HG02884 (cell line): ENCODE measurements around the gene FBN1.

Experiments
- ATAC-seq: cut with Tn5 transposase; IDR thresholded peaks from one replicate; pipeline ENCODE4 v1.9.1; 2021; ENCODE audit warnings: mild to moderate bottlenecking, moderate library complexity; ENCODE audit not compliant: unreplicated experiment

FBN1 gene

GRCh38 chr15:48652510-48653076 lies 7.1 kb upstream of the FBN1 start:
- no peak for ATAC-seq

- ATAC-seq: no peak
These were observed 5.4 kb upstream of the FBN1 start for GRCh38 chr15:48650931-48651330.

GRCh38 chr15:48647962-48648361 lies 2.5 kb upstream of the FBN1 start:
- no peak for ATAC-seq

GRCh38 chr15:48646331-48646730 lies 822 bp upstream of the FBN1 start:
- ATAC-seq: no peak

- peak; percentile 32 for ATAC-seq
These were observed 517 bp downstream of the FBN1 start for GRCh38 chr15:48644827-48645557.

GRCh38 chr15:48644467-48644826 lies 1.1 kb downstream of the FBN1 start:
- ATAC-seq: no peak

- no peak for ATAC-seq
These were observed 1.6 kb downstream of the FBN1 start for GRCh38 chr15:48643776-48644466.

- ATAC-seq: no peak
These were observed 2.3 kb downstream of the FBN1 start for GRCh38 chr15:48643206-48643605.

GRCh38 chr15:48642795-48643194 lies 2.7 kb downstream of the FBN1 start:
- ATAC-seq: no peak

GRCh38 chr15:48641416-48641815 lies 4.1 kb downstream of the FBN1 start:
- ATAC-seq: no peak

- ATAC-seq: no peak
These were observed 6.5 kb downstream of the FBN1 start for GRCh38 chr15:48638963-48639362.

- no peak for ATAC-seq
These were observed 7.9 kb downstream of the FBN1 start for GRCh38 chr15:48637639-48638038.

- no peak for ATAC-seq
These were observed 9.0 kb downstream of the FBN1 start for GRCh38 chr15:48636511-48636910.

GRCh38 chr15:48634893-48635292 lies 10.6 kb downstream of the FBN1 start:
- no peak for ATAC-seq

- no peak for ATAC-seq
These were observed 11.4 kb downstream of the FBN1 start for GRCh38 chr15:48634096-48634495.

GRCh38 chr15:48632651-48633050 lies 12.9 kb downstream of the FBN1 start:
- no peak for ATAC-seq

GRCh38 chr15:48631176-48631770 lies 14.2 kb downstream of the FBN1 start:
- peak; percentile 69 for ATAC-seq

GRCh38 chr15:48630245-48630644 lies 15.3 kb downstream of the FBN1 start:
- ATAC-seq: no peak

GRCh38 chr15:48628832-48629231 lies 16.7 kb downstream of the FBN1 start:
- no peak for ATAC-seq

- ATAC-seq: no peak
These were observed 18.1 kb downstream of the FBN1 start for GRCh38 chr15:48627260-48627940.

GRCh38 chr15:48625126-48625525 lies 20.4 kb downstream of the FBN1 start:
- no peak for ATAC-seq
